PFSK-1 (cell line): ENCODE measurements around the gene SH2D4B.

Source experiments
- POLR2AphosphoS5 ChIP-seq: IDR thresholded peaks from 2 replicates; pipeline ENCODE4 v1.6.1; 2012; ENCODE audit warnings: low read depth, mild to moderate bottlenecking, control low read depth, low read length, moderate library complexity
- REST ChIP-seq, 2 experiments: IDR thresholded peaks; 2 replicates each; pipeline versions ENCODE4 v1.6.1 to v1.8.0; 2011 to 2012; ENCODE audit warnings: low read depth in 2 of 2, low read length in 2 of 2, control low read depth in 1 of 2, inconsistent platforms in 1 of 2, mild to moderate bottlenecking in 1 of 2, moderate library complexity in 1 of 2; ENCODE audit not compliant: insufficient read depth in 1 of 2
- SIN3A ChIP-seq: IDR thresholded peaks from 2 replicates; pipeline ENCODE4 v1.6.1; 2012; ENCODE audit warnings: mild to moderate bottlenecking, low read length, moderate library complexity, borderline replicate concordance; ENCODE audit not compliant: insufficient read depth

GRCh38 chr10:80585812-80586211 is 48.1 kb downstream of the SH2D4B start:
- TF ChIP-seq SIN3A (no peak), POLR2AphosphoS5 (no peak), REST (IDR thresholded peaks at IDR 0.05; ENCODE audit: insufficient read depth in 1 of 2, low read depth in 2 of 2, low read length in 2 of 2) (no peak)
